ENCODE measurements around the gene PUS3. TPM values are rescaled to one million over a fixed set of nuclear protein-coding genes. Genes with fewer than 3 reads are reported as not detected.
"Not testable (repeated sequence)": the region's sequence is repeated elsewhere in the genome, so short reads cannot be mapped to it uniquely, and the experiment has no call there.

PUS3 gene
- total RNA-seq, 1 donor from 2014 or later = 31.3 TPM

DNA sequence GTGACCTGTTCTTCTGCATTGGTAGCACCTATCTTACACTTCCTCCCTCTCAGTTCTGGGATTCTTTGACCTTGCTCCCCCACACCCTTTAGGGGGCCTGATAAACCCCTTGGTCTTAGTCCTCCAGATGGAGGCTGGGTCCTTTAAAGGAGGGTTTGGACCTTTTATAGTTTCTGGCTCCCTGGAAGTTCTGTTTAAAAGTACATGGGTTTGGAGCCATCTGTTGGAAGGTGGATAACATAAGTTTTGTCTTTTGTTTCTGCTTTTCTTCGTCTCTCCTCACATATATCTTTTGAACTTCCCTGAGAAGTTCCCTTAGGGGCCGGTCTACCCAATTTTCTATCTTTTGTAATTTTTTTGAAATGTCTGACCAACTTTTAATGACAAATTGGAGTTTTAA, 33.5 kb downstream of the PUS3 start:
- no peak for DNase-seq (ENCODE audit: low spot score in 2 of 2)
- intact Hi-C loops (cut with DNase I) = no loop called here
- H3K27ac ChIP-seq = no peak overlapping the region

DNA sequence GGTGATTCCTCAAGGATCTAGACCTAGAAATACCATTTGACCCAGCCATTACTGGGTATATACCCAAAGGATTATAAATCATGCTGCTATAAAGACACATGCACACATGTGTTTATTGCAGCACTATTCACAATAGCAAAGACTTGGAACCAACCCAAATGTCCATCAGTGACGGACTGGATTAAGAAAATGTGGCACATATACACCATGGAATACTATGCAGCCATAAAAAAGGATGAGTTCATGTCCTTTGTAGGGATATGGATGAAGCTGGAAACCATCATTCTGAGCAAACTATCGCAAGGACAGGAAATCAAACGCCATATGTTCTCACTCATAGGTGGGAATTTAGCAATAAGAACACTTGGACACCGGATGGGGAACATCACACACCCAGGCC, 37.7 kb downstream of the PUS3 start:
- H3K27me3 ChIP-seq; H3K9me3 ChIP-seq; DNase-seq (ENCODE audit: low spot score in 2 of 2); intact Hi-C loops (cut with DNase I); H3K36me3 ChIP-seq; H3K27ac ChIP-seq; H3K4me3 ChIP-seq; H3K4me1 ChIP-seq: not testable (repeated sequence)

More for the DNA sequence above, 33.5 kb downstream of the PUS3 start:
- Histone ChIP-seq H3K4me1 (no peaks in the 10 kb centered on the region), H3K36me3 (no peaks in the 10 kb centered on the region), H3K27me3 (no peaks in the 10 kb centered on the region), H3K4me3 (no peak overlapping the region), H3K9me3 (no peaks in the 10 kb centered on the region)
- TF ChIP-seq, protein P1, sequence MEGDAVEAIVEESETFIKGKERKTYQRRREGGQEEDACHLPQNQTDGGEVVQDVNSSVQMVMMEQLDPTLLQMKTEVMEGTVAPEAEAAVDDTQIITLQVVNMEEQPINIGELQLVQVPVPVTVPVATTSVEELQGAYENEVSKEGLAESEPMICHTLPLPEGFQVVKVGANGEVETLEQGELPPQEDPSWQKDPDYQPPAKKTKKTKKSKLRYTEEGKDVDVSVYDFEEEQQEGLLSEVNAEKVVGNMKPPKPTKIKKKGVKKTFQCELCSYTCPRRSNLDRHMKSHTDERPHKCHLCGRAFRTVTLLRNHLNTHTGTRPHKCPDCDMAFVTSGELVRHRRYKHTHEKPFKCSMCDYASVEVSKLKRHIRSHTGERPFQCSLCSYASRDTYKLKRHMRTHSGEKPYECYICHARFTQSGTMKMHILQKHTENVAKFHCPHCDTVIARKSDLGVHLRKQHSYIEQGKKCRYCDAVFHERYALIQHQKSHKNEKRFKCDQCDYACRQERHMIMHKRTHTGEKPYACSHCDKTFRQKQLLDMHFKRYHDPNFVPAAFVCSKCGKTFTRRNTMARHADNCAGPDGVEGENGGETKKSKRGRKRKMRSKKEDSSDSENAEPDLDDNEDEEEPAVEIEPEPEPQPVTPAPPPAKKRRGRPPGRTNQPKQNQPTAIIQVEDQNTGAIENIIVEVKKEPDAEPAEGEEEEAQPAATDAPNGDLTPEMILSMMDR (IDR thresholded peaks at IDR 0.05) = no peak

DNA sequence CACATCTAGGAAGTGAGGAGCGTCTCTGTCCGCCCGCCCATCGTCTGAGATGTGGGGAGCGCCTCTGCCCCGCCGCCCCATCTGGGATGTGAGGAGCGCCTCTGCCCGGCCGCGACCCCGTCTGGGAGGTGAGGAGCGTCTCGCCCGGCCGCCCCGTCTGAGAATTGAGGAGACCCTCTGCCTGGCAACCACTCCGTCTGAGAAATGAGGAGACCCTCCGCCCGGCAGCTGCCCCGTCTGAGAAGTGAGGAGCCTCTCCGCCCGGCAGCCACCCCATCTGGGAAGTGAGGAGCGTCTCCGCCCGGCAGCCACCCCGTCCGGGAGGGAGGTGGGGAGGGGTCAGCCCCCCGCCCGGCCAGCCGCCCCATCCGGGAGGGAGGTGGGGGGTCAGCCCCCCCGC, 40.2 kb downstream of the PUS3 start:
- H3K4me1 ChIP-seq; H3K27ac ChIP-seq; DNase-seq (ENCODE audit: low spot score in 2 of 2); H3K4me3 ChIP-seq; H3K27me3 ChIP-seq; H3K9me3 ChIP-seq; intact Hi-C loops (cut with DNase I); H3K36me3 ChIP-seq: not testable (repeated sequence)

DNA sequence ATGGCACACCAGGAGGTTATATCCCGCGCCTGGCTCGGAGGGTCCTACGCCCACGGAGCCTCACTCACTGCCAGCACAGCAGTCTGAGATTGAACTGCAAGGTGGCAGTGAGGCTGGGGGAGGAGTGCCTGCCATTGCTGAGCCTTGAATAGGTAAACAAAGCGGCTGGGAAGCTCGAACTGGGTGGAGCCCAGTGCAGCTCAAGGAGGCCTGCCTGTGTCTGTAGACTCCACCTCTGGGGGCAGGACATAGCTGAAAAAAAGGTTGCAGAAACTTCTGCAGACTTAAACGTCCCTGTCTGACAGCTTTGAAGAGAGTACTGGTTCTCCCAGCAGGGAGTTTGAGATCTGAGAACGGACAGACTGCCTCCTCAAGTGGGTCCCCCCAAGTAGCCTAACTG, 45.3 kb downstream of the PUS3 start:
- intact Hi-C loops (cut with DNase I); H3K27ac ChIP-seq; DNase-seq (ENCODE audit: low spot score in 2 of 2): not testable (repeated sequence)

DNA sequence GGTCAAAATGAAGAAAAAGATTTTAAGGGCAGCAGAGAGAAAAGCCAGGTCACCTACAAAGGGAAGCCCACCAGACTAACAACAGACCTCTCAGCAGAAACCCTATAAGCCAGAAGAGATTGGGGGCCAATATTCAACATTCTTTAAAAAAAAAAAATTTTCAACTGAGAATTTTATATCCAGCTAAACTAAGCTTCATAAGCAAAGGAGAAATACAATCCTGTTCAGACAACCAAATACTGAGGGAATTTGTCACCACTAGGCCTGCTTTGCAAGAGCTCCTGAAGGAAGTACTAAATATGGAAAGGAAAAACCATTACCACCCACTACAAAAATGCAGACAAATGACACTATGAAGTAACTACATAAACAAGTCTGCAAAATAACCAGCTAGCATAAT, 56.8 kb downstream of the PUS3 start:
- Histone ChIP-seq H3K27me3 (no peaks in the 10 kb centered on the region), H3K9me3 (peaks cover 10 to 22% of the 10 kb centered on the region in 2 donors), H3K4me3 (no peak overlapping the region), H3K27ac (no peak overlapping the region), H3K4me1 (no peaks in the 10 kb centered on the region), H3K36me3 (no peaks in the 10 kb centered on the region)
- no peak for DNase-seq (ENCODE audit: low spot score in 2 of 2)
- TF ChIP-seq, protein P1 (IDR thresholded peaks at IDR 0.05) = no peak
- intact Hi-C loops (cut with DNase I) = no loop called here

More for the DNA sequence above, 45.3 kb downstream of the PUS3 start:
- H3K36me3 ChIP-seq, H3K9me3 ChIP-seq, H3K4me1 ChIP-seq, H3K27me3 ChIP-seq, H3K4me3 ChIP-seq: not testable (repeated sequence)

Other genes starting within 250 kb of the PUS3 start
- gene ACRV1, start 222.4 kb downstream of the PUS3 start, total RNA-seq = not detected
- not detected for gene PATE1, start 156.9 kb downstream of the PUS3 start, total RNA-seq
- gene PATE2, start 124.4 kb downstream of the PUS3 start, total RNA-seq = not detected
- not detected for gene PATE3, start 115.1 kb downstream of the PUS3 start, total RNA-seq
- not detected for gene PATE4, start 69.9 kb downstream of the PUS3 start, total RNA-seq
- gene HYLS1, start 15.5 kb downstream of the PUS3 start, total RNA-seq = 6.5 TPM
- not detected for gene DDX25, start 1.3 kb upstream of the PUS3 start, total RNA-seq
- gene VSIG10L2, start 42.8 kb upstream of the PUS3 start, total RNA-seq = not detected
- 33.0 TPM for gene CDON, start 159.7 kb upstream of the PUS3 start, total RNA-seq